Osteoblast (primary cell): ENCODE data around the gene ACER3. TPM values are rescaled to one million over a fixed set of nuclear protein-coding genes. Genes with fewer than 3 reads are reported as not detected.

Experiments
- DNase-seq: peaks from one replicate; pipeline ENCODE4 v3.0.0; 2011; ENCODE audit warnings: low spot score, mixed read lengths; ENCODE audit not compliant: insufficient read length; ENCODE audit errors: missing footprints
- H2AFZ ChIP-seq: 2 replicates; pipeline ENCODE4 v1.6.0; 2011; ENCODE audit warnings: mild to moderate bottlenecking, low read length
- H3K27ac ChIP-seq: 2 replicates; pipeline ENCODE4 v1.5.1; 2011; ENCODE audit warnings: mild to moderate bottlenecking, low read depth, low read length, moderate library complexity
- H3K27me3 ChIP-seq: 2 replicates; pipeline ENCODE4 v1.6.0; 2012; ENCODE audit warnings: mild to moderate bottlenecking, control low read depth, inconsistent platforms, low read length, moderate library complexity; ENCODE audit not compliant: insufficient read depth
- H3K36me3 ChIP-seq: 2 replicates; pipeline ENCODE4 v1.5.1; 2011; ENCODE audit warnings: mild to moderate bottlenecking, low read length, control low read depth, moderate library complexity; ENCODE audit not compliant: insufficient read depth
- H3K4me1 ChIP-seq: 2 replicates; pipeline ENCODE4 v1.5.1; 2011; ENCODE audit warnings: mild to moderate bottlenecking, low read length, control low read depth, moderate library complexity; ENCODE audit not compliant: insufficient read depth
- H3K4me2 ChIP-seq: 2 replicates; pipeline ENCODE4 v1.6.0; 2011; ENCODE audit warnings: mild to moderate bottlenecking, low read length; ENCODE audit not compliant: insufficient read depth
- H3K4me3 ChIP-seq: fragments of 200-600 bp; sonication (generic); 3 replicates; pipeline ENCODE4 v1.5.1; 2012; ENCODE audit warnings: mild to moderate bottlenecking, low read length, inconsistent platforms; ENCODE audit not compliant: insufficient read depth
- H3K79me2 ChIP-seq: 2 replicates; pipeline ENCODE4 v1.6.0; 2012; ENCODE audit warnings: mild to moderate bottlenecking, low read length, control low read depth, inconsistent platforms; ENCODE audit not compliant: insufficient read depth
- H3K9me3 ChIP-seq: 2 replicates; pipeline ENCODE4 v1.5.1; 2011; ENCODE audit warnings: low read depth, low read length, control low read depth
- H4K20me1 ChIP-seq: 2 replicates; pipeline ENCODE4 v1.6.0; 2012; ENCODE audit warnings: mild to moderate bottlenecking, low read length, control low read depth; ENCODE audit not compliant: insufficient read depth
- total RNA-seq: library from RNA; depleted of rRNA; stranded (reverse); fragments of >200 nt; gene quantifications from 2 replicates; pipeline ENCODE4 v1.2.3, GENCODE V29; 2012
- TF ChIP-seq, protein P1 (sequence below): IDR thresholded peaks from 2 replicates; pipeline ENCODE4 v1.5.1; 2011; ENCODE audit warnings: mild to moderate bottlenecking, low read depth, low read length, moderate library complexity; ENCODE audit errors: extremely low read depth

Gene ACER3
- total RNA-seq, 1 donor: 9.8 TPM

DNA sequence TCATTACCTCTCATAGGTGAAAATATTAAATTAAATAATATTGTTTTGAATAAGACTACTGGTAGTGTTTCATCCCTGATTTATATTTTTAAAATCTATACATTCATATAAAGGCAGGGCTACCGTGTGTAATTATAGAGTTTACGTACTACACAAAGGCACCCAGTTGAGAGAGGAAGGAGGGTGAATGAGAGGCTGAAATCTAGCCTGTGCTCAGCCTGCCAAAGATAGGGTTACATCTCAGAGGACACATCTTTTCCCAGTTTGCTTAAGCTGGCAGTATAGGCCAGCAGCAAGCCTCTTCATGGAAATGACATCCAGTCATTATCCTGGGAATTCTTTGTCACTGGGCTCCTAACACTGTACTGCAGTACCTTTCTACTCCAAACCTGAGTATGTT lies 166.0 kb downstream of the ACER3 start:
- Histone ChIP-seq H3K4me3 (no peak overlapping the region), H2AFZ (no peak overlapping the region), H3K36me3 (no peaks in the 10 kb centered on the region), H4K20me1 (no peaks in the 10 kb centered on the region), H3K9me3 (no peaks in the 10 kb centered on the region), H3K4me1 (no peaks in the 10 kb centered on the region), H3K27me3 (peaks cover 22% of the 10 kb centered on the region), H3K79me2 (no peaks in the 10 kb centered on the region), H3K4me2 (no peak overlapping the region), H3K27ac (no peak overlapping the region)
- no peak for DNase-seq
- TF ChIP-seq, protein P1, sequence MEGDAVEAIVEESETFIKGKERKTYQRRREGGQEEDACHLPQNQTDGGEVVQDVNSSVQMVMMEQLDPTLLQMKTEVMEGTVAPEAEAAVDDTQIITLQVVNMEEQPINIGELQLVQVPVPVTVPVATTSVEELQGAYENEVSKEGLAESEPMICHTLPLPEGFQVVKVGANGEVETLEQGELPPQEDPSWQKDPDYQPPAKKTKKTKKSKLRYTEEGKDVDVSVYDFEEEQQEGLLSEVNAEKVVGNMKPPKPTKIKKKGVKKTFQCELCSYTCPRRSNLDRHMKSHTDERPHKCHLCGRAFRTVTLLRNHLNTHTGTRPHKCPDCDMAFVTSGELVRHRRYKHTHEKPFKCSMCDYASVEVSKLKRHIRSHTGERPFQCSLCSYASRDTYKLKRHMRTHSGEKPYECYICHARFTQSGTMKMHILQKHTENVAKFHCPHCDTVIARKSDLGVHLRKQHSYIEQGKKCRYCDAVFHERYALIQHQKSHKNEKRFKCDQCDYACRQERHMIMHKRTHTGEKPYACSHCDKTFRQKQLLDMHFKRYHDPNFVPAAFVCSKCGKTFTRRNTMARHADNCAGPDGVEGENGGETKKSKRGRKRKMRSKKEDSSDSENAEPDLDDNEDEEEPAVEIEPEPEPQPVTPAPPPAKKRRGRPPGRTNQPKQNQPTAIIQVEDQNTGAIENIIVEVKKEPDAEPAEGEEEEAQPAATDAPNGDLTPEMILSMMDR: no peak

DNA sequence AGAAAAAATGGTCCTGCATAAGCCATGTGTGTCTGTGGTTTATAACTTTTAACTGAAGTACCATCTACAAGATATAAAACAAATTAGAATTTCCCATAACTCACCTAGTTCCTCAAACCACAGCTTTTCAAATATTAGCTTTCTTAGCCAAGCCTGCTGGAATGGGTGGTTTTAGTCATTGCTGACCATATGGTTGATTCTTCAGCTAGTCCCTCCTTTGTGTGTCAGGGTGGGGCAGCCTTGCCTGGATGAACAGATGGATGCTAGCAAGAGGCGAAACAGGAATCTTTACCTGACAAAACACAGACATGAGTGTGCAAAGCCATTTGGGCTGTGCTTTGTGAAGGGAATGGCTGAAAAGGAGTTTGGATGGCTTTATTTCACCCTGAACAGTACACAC lies 166.6 kb downstream of the ACER3 start:
- H2AFZ ChIP-seq: no peak overlapping the region
- no peak for DNase-seq
- H3K27me3 ChIP-seq: peaks cover 22% of the 10 kb centered on the region
- H3K79me2 ChIP-seq: no peaks in the 10 kb centered on the region
- H3K27ac ChIP-seq: no peak overlapping the region
- TF ChIP-seq, protein P1: no peak
- no peaks in the 10 kb centered on the region for H3K36me3 ChIP-seq
- H3K9me3 ChIP-seq: no peaks in the 10 kb centered on the region
- no peak overlapping the region for H3K4me3 ChIP-seq
- no peak overlapping the region for H3K4me2 ChIP-seq
- no peaks in the 10 kb centered on the region for H4K20me1 ChIP-seq
- no peaks in the 10 kb centered on the region for H3K4me1 ChIP-seq

DNA sequence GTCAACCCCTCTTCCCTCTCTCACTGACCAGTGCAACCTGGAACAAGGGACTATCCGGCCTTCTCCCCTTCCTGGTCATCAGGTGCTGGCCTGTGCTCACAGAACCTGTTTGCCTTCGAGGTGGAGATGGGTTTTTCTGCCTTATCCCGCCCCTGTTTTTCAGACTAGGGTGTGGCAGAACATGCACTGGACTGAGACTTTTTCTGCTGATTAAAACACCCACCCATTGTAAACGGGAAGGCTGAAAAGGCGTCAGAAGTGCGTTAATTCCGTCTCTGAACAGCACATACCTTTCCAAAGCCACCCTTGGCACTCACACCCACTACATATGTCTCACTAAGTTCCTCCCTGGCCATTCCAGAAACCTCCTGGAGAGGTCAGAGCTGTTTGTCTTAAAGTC lies 169.1 kb downstream of the ACER3 start:
- H3K4me2 ChIP-seq: no peak overlapping the region
- H3K9me3 ChIP-seq: no peaks in the 10 kb centered on the region
- no peak overlapping the region for H2AFZ ChIP-seq
- peaks cover 22% of the 10 kb centered on the region for H3K27me3 ChIP-seq
- H3K4me3 ChIP-seq: no peak overlapping the region
- no peaks in the 10 kb centered on the region for H4K20me1 ChIP-seq
- no peaks in the 10 kb centered on the region for H3K79me2 ChIP-seq
- H3K36me3 ChIP-seq: no peaks in the 10 kb centered on the region
- TF ChIP-seq, protein P1: no peak
- no peaks in the 10 kb centered on the region for H3K4me1 ChIP-seq
- no peak for DNase-seq
- no peak overlapping the region for H3K27ac ChIP-seq

DNA sequence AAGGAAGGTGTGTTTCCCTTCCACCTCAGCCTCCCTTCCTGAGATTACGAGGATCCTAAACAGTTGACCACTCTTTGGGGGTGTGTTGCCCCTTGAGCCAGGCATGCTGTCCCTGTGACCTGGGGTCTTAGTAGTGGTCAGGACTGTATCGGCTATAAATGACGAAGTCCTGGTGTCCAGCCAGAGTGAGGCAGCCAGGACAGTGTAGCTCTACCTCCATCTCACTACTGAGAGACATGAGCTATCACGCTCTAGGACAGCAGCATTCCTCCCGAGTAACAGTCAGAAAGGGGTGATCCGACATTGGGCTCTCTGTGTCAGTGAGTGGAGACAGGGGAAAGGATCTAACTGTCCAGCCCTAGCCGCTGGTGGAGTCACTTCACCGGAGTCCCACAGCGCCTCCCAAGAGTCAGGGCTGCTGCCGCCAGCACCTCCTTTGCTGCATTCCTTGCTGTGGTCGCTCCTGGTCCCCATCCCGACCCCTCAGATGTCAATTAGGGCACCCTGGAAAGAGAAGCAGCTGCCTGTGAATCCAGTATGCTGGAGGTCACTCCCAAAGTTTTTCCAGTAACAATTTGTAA lies 170.2 kb downstream of the ACER3 start:
- Histone ChIP-seq H3K27me3 (peaks cover 33% of the 10 kb centered on the region), H4K20me1 (no peaks in the 10 kb centered on the region), H3K4me2 (no peak overlapping the region), H3K27ac (no peak overlapping the region), H3K9me3 (no peaks in the 10 kb centered on the region), H3K4me1 (no peaks in the 10 kb centered on the region), H3K79me2 (no peaks in the 10 kb centered on the region), H2AFZ (no peak overlapping the region), H3K4me3 (no peak overlapping the region), H3K36me3 (no peaks in the 10 kb centered on the region)
- DNase-seq: no peak
- TF ChIP-seq, protein P1: no peak
